Endothelial cell of umbilical vein (primary cell): ENCODE measurements around the gene KLHL30. TPM values are rescaled to one million over a fixed set of nuclear protein-coding genes. Genes with fewer than 3 reads are reported as not detected.

Source experiments
- BruUV-seq: library from RNA; stranded (reverse); fragments of 400-500 nt; replicated peaks from 2 replicates; lab custom pipeline; 2021; lab: Mats Ljungman, UMichigan
- CTCF ChIA-PET: fragments of 300-600, 350-600 bp; sonication (Branson Sonifier 250); formaldehyde crosslinking; loops from one replicate; lab custom pipeline; 2021; ENCODE audit warnings: antibody characterized with exemption, inconsistent platforms; lab: Charles Lee
- POLR2A ChIA-PET: fragments of 300-600, 350-600 bp; sonication (Branson Sonifier 250); formaldehyde crosslinking; loops from one replicate; lab custom pipeline; 2021; ENCODE audit warnings: antibody characterized with exemption, inconsistent platforms; lab: Charles Lee
- DNase-seq: peaks from one replicate; pipeline ENCODE4 v3.0.0-alpha.2; 2011; ENCODE audit warnings: low read depth, low spot score
- FAIRE-seq: peaks from 2 replicates; lab custom pipeline; 2011; peaks lifted over from hg19 to GRCh38; lab: Jason Lieb, UNC
- H2AFZ ChIP-seq: 2 replicates; pipeline ENCODE4 v1.6.0; 2012; ENCODE audit warnings: low read depth, low read length, control low read depth, inconsistent platforms
- H3K27ac ChIP-seq: 2 replicates; pipeline ENCODE4 v1.5.1; 2011; ENCODE audit warnings: low read depth, mild to moderate bottlenecking, control low read depth, low read length, moderate library complexity; ENCODE audit not compliant: insufficient read depth
- H3K27me3 ChIP-seq, 2 experiments: 2 replicates each; pipeline versions ENCODE4 v1.6.0 to v1.6.1; 2011; ENCODE audit warnings: low read length in 2 of 2, mixed read lengths in 1 of 2; ENCODE audit not compliant: control insufficient read depth in 2 of 2, insufficient read depth in 2 of 2
- H3K36me3 ChIP-seq, 2 experiments: 2 replicates in 1 of 2; 3 replicates in 1 of 2; pipeline ENCODE4 v1.5.1; 2011; ENCODE audit warnings: low read length in 2 of 2, mild to moderate bottlenecking in 1 of 2, moderate library complexity in 1 of 2; ENCODE audit not compliant: control insufficient read depth in 2 of 2, insufficient read depth in 2 of 2; ENCODE audit errors: extremely low read depth in 1 of 2
- H3K4me1 ChIP-seq: 3 replicates; pipeline ENCODE4 v1.5.1; 2011; ENCODE audit warnings: mild to moderate bottlenecking, low read length; ENCODE audit not compliant: control insufficient read depth, insufficient read depth; ENCODE audit errors: extremely low read depth
- H3K4me2 ChIP-seq: 2 replicates; pipeline ENCODE4 v1.6.1; 2011; ENCODE audit warnings: low read length, control low read depth, mixed read lengths; ENCODE audit not compliant: insufficient read depth
- H3K4me3 ChIP-seq, 3 experiments: fragments of 200-600 bp in 1 of 3; sonication (generic), shearing (Covaris generic) in 1 of 3; replicated peaks in 1 of 3; 2 replicates each; pipeline ENCODE4 v1.5.1; 2011 to 2016; ENCODE audit warnings: control low read depth in 3 of 3, low read length in 3 of 3, mild to moderate bottlenecking in 2 of 3, inconsistent platforms in 1 of 3, low read depth in 1 of 3, moderate library complexity in 1 of 3; ENCODE audit not compliant: insufficient read depth in 1 of 3
- H3K79me2 ChIP-seq: 2 replicates; pipeline ENCODE4 v1.6.0; 2012; ENCODE audit warnings: low read length, inconsistent platforms; ENCODE audit not compliant: control insufficient read depth, insufficient read depth
- H3K9ac ChIP-seq: replicated peaks from 2 replicates; pipeline ENCODE3; 2011; ENCODE audit warnings: low read length, control low read depth; ENCODE audit not compliant: insufficient read depth; ENCODE audit errors: extremely low read depth
- H3K9me1 ChIP-seq: replicated peaks from 3 replicates; pipeline ENCODE4 v1.6.0; 2011; ENCODE audit warnings: mild to moderate bottlenecking, low read length; ENCODE audit not compliant: control insufficient read depth, insufficient read depth; ENCODE audit errors: extremely low read depth
- H3K9me3 ChIP-seq: replicated peaks from 2 replicates; pipeline ENCODE4 v1.5.1; 2012; ENCODE audit warnings: low read length, inconsistent platforms; ENCODE audit not compliant: control insufficient read depth, insufficient read depth
- H4K20me1 ChIP-seq: replicated peaks from 2 replicates; pipeline ENCODE3; 2011; ENCODE audit warnings: mild to moderate bottlenecking, low read length; ENCODE audit not compliant: control insufficient read depth, insufficient read depth; ENCODE audit errors: extremely low read depth
- EZH2 ChIP-seq: IDR thresholded peaks from 2 replicates; pipeline ENCODE4 v1.6.1; 2012; ENCODE audit warnings: borderline replicate concordance, low read depth, mild to moderate bottlenecking, moderate library complexity, low read length, inconsistent platforms; ENCODE audit not compliant: severe bottlenecking
- FOS ChIP-seq: IDR thresholded peaks from 2 replicates; pipeline ENCODE4 v1.6.1; 2011; ENCODE audit warnings: mild to moderate bottlenecking, low read length, moderate library complexity, borderline replicate concordance; ENCODE audit not compliant: insufficient read depth
- GATA2 ChIP-seq: IDR thresholded peaks from 2 replicates; pipeline ENCODE4 v1.7.0; 2011; ENCODE audit warnings: low read depth, mild to moderate bottlenecking, moderate library complexity, mixed read lengths, low read length; ENCODE audit not compliant: insufficient read length, insufficient read depth
- JUN ChIP-seq: IDR thresholded peaks from 2 replicates; pipeline ENCODE4 v1.6.1; 2011; ENCODE audit warnings: borderline replicate concordance, low read depth; ENCODE audit not compliant: insufficient read length, insufficient read depth
- MYC ChIP-seq: IDR thresholded peaks from one replicate; pipeline ENCODE4 v1.6.1; 2011; ENCODE audit warnings: mild to moderate bottlenecking, low read depth, low read length
- POLR2A ChIP-seq: IDR thresholded peaks from 2 replicates; pipeline ENCODE4 v1.6.1; 2012; ENCODE audit warnings: low read depth, mild to moderate bottlenecking, control low read depth, low read length
- POLR2AphosphoS5 ChIP-seq: IDR thresholded peaks from 2 replicates; pipeline ENCODE4 v1.6.1; 2012; ENCODE audit warnings: low read depth, mild to moderate bottlenecking, control low read depth, low read length, moderate library complexity; ENCODE audit not compliant: insufficient read depth
- dilution Hi-C: fragments of 300-500 bp; cut with MboI; formaldehyde crosslinking; loops from one replicate; pipeline ENCODE4 v1.15.0; 2019; ENCODE audit warnings: low sequenced_read_pairs; ENCODE audit not compliant: extremely low pct_ligation_motif_present
- intact Hi-C: fragments of 100-400 bp; cut with micrococcal nuclease; formaldehyde crosslinking; loops from one replicate; pipeline ENCODE4 v1.10.0; 2022
- polyA plus RNA-seq, 4 experiments: library from polyadenylated mRNA; depleted of rRNA in 3 of 4; stranded (reverse) in 3 of 4; unstranded in 1 of 4; fragments of >200 nt; gene quantifications; 2 replicates each; pipeline versions ENCODE4 v1.2.1 to v1.2.3, GENCODE V29; 2011 to 2012; ENCODE audit warnings: missing spikeins in 1 of 4
- total RNA-seq: library from RNA; stranded (reverse); gene quantifications from 2 replicates; pipeline ENCODE4 v1.2.3, GENCODE V29; 2021
- TF ChIP-seq, protein P1 (sequence below): IDR thresholded peaks from 2 replicates; pipeline ENCODE4 v1.6.1; 2011; ENCODE audit not compliant: insufficient read depth, insufficient read length
- TF ChIP-seq, protein P2 (sequence below), 2 donors: IDR thresholded peaks; 1 replicate in 1 of 2; 2 replicates in 1 of 2; pipeline ENCODE4 v1.5.1; 2011; ENCODE audit warnings: low read length in 2 of 2, mild to moderate bottlenecking in 2 of 2, moderate library complexity in 2 of 2, control low read depth in 1 of 2, inconsistent platforms in 1 of 2, low read depth in 1 of 2; ENCODE audit not compliant: insufficient read depth in 1 of 2; ENCODE audit errors: extremely low read depth in 1 of 2

Gene KLHL30
- total and polyA plus RNA-seq, 2 donors (not counting 3 experiments of a cell fraction or from before 2014, with no cell fraction given) = not detected

DNA sequence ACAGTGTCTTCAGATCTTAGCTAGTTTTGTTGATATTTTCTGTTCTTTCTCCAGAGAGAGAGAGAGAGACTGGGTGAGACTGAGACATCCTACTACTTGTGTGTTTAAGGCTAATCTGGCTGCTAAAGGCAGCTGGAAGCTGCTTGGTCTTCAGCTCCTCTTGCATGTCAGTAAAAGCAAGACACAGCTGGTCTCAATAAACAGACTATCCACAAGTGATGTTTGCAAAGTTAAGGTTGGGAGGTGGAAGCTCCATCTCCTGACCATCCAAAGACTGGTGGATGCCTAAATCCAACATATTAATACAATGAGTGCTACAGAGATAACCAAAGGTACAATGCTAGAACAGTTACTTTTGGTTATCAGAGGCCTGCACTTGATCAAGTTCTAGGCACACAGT lies 38.1 kb downstream of the KLHL30 start:
- Histone ChIP-seq H3K9me1 (no peaks in the 10 kb centered on the region), H3K27me3 (no peaks in the 10 kb centered on the region), H3K4me3 (no peak overlapping the region), H3K9ac (no peak overlapping the region), H4K20me1 (no peaks in the 10 kb centered on the region), H2AFZ (no peak overlapping the region), H3K4me1 (peaks cover 2% of the 10 kb centered on the region), H3K9me3 (no peaks in the 10 kb centered on the region), H3K27ac (no peak overlapping the region), H3K79me2 (no peaks in the 10 kb centered on the region), H3K36me3 (peaks cover 6 to 33% of the 10 kb centered on the region in 2 experiments), H3K4me2 (no peak overlapping the region)
- TF ChIP-seq EZH2 (no peak), GATA2 (no peak), MYC (no peak), POLR2AphosphoS5 (no peak), JUN (no peak)
- TF ChIP-seq, protein P1, sequence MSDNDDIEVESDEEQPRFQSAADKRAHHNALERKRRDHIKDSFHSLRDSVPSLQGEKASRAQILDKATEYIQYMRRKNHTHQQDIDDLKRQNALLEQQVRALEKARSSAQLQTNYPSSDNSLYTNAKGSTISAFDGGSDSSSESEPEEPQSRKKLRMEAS = no peak
- BruUV-seq = no TSS peak
- POLR2A ChIA-PET = no interaction called here
- no peak for DNase-seq
- no peak for FAIRE-seq
- intact Hi-C loops (no loop called here), dilution Hi-C loops (no loop called here)
- CTCF ChIA-PET = no interaction called here

DNA sequence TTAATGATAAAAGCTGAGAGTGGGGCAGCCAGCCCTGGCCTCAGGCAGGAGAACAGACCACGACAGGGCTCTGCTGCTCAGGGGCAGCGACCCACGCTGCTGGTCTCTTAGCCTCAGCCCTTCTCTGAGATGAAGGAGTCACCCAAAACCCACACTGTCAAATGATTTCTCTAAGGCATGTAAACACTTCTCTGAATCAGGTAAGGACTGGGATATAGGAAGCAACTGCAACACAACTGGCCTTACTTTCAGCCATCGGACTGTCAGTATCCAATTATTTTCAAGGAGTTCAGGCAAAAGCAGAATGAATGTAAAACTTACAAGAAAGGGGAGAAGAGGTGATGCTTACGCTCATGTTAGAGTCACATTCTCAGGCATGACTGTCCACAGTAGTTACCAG lies 42.1 kb downstream of the KLHL30 start:
- Histone ChIP-seq H4K20me1 (no peaks in the 10 kb centered on the region), H3K9ac (no peak overlapping the region), H3K4me3 (no peak overlapping the region), H3K36me3 (peaks cover 15 to 41% of the 10 kb centered on the region in 2 experiments), H3K4me2 (no peak overlapping the region), H3K9me3 (no peaks in the 10 kb centered on the region), H2AFZ (no peak overlapping the region), H3K27me3 (no peaks in the 10 kb centered on the region), H3K79me2 (no peaks in the 10 kb centered on the region), H3K9me1 (no peaks in the 10 kb centered on the region), H3K27ac (no peak overlapping the region), H3K4me1 (no peaks in the 10 kb centered on the region)
- BruUV-seq = no TSS peak
- TF ChIP-seq MYC = no peak
- TF ChIP-seq POLR2AphosphoS5 = no peak
- TF ChIP-seq FOS = no peak
- TF ChIP-seq, protein P1 = no peak
- TF ChIP-seq, protein P2, sequence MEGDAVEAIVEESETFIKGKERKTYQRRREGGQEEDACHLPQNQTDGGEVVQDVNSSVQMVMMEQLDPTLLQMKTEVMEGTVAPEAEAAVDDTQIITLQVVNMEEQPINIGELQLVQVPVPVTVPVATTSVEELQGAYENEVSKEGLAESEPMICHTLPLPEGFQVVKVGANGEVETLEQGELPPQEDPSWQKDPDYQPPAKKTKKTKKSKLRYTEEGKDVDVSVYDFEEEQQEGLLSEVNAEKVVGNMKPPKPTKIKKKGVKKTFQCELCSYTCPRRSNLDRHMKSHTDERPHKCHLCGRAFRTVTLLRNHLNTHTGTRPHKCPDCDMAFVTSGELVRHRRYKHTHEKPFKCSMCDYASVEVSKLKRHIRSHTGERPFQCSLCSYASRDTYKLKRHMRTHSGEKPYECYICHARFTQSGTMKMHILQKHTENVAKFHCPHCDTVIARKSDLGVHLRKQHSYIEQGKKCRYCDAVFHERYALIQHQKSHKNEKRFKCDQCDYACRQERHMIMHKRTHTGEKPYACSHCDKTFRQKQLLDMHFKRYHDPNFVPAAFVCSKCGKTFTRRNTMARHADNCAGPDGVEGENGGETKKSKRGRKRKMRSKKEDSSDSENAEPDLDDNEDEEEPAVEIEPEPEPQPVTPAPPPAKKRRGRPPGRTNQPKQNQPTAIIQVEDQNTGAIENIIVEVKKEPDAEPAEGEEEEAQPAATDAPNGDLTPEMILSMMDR (IDR thresholded peaks at IDR 0.05; ENCODE audit: extremely low read depth in 1 of 2, insufficient read depth in 1 of 2, low read depth in 1 of 2, low read length in 2 of 2) = no peak
- TF ChIP-seq GATA2 = no peak
- TF ChIP-seq JUN = no peak
- no peak for TF ChIP-seq POLR2A
- no peak for TF ChIP-seq EZH2
- POLR2A ChIA-PET = no interaction called here
- CTCF ChIA-PET = interaction anchor here (1.1 to 1.4 kb wide), 2 partner anchors 8 to 9 kb away, joined by 3 to 4 read pairs; no protein-coding TSS in a partner anchor
- FAIRE-seq (no peak), DNase-seq (no peak)
- intact Hi-C loops (no loop called here), dilution Hi-C loops (no loop called here)
